Parietal lobe (tissue), 1 donor: ENCODE data around the gene ZNF12. TPM values are rescaled to one million over a fixed set of nuclear protein-coding genes. Genes with fewer than 3 reads are reported as not detected.

Source experiments
- total RNA-seq: library from RNA; depleted of rRNA; stranded (reverse); fragments of >200 nt; gene quantifications from one replicate; pipeline ENCODE4 v1.2.3, GENCODE V29; 2014

Gene ZNF12
- total RNA-seq, result 31.6 TPM

DNA sequence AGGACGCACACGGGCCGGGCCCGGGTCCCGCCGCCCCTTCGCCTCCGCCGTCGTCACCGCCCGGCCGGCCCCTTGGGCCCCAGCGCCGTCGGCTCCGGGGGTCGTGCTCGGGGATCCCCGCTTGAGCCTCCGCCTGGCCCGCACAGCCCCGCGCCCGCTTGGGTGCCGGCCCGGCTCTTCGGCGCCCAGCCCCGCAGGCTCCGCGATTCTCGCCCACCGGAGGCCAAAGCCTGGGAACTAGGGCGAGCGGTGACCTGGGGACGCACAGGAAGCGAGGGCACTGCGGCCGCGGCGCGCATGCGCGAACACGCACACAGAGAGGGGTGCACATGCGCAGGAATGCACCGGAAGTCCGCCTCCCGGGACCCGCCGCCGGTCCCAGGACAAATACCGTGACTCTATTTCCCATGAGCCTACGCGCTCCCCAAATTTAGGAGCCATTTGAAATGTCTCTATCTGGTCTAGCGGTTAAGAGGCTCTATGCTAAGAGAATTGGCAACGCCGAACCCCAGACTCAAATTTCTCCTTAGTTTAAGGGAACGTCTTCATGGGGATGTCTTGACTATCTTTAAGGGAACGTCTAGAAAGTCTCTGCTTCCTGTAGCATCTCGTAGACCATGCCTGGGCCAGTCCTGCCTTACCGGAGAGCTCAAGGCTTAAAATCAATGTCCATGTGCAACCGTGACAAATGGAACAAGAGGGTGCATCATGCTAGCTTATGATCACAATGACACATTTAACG is at the start of gene ZNF12:
Gene ZNF12 (minus strand): TSS at position 282 of the 742 bp plus-strand sequence. CDS start 1,774 bp downstream, outside the sequence.

DNA sequence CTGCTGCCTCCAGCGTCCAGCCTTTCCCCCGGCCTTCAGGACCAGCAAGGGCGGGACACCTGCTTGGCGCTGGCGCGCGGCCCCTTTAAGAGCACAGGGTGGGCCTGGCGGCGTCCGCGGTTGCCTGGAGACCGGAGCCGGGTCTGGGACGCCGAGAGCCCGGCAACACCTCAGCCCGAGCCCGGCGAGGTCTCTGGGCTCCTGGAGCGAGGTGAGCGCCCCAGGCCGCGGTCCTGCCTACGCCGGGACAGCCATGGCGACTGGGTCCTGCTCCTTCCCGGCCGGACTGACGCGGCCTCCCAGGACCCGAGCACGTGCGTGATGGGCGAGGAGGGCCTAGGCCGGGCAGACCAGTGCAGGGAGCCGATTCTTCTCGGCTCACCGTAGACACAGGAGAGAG is 47.2 kb upstream of the ZNF12 start, which contains the start of gene RSPH10B2:
Gene RSPH10B2 (plus strand): TSS at position 140 of the 400 bp plus-strand sequence. CDS start 3,575 bp downstream, outside the sequence.

Other genes starting within 250 kb of the ZNF12 start
- gene KDELR2, start 222.8 kb downstream of the ZNF12 start, total RNA-seq, result 57.0 TPM
- gene GRID2IP, start 155.5 kb downstream of the ZNF12 start, total RNA-seq, result 1.3 TPM
- gene ZDHHC4, start 129.5 kb downstream of the ZNF12 start, total RNA-seq, result 49.8 TPM
- gene INTS15, start 116.9 kb downstream of the ZNF12 start, total RNA-seq, result 31.3 TPM
- 17.5 TPM for gene ZNF853, start 91.3 kb downstream of the ZNF12 start, total RNA-seq
- gene ZNF316, start 69.6 kb downstream of the ZNF12 start, total RNA-seq, result 28.5 TPM
- gene RSPH10B2, start 47.2 kb upstream of the ZNF12 start, total RNA-seq, result 4.7 TPM
- gene CCZ1B, start 119.3 kb upstream of the ZNF12 start, total RNA-seq, result 114 TPM